Liver (tissue), 2 donors: ENCODE measurements around the gene CUEDC1.

Experiments
- EGR1 ChIP-seq, 2 donors: IDR thresholded peaks; 2 replicates each; pipeline ENCODE4 v1.6.1; 2016 to 2018; ENCODE audit warnings: antibody characterized with exemption in 2 of 2, low read depth in 2 of 2
- MAX ChIP-seq: IDR thresholded peaks from 2 replicates; pipeline ENCODE4 v1.6.1; 2016; ENCODE audit warnings: antibody characterized with exemption
- donor health status: healthy.

GRCh38 chr17:57910462-57911420 lies 44.5 kb downstream of the CUEDC1 start:
- TF ChIP-seq MAX (no peak), EGR1 (IDR thresholded peaks at IDR 0.05; ENCODE audit: low read depth in 2 of 2) (no peak)
